Spleen (tissue), 7 donors: ENCODE measurements around the gene DIMT1.

Experiments used
- POLR2A ChIP-seq, 3 donors: fragments of 450-650 bp; IDR thresholded peaks; one replicate each; pipeline ENCODE4 v1.5.1; 2017; ENCODE audit warnings: antibody characterized with exemption in 3 of 3, mild to moderate bottlenecking in 1 of 3
- TF ChIP-seq, protein P1 (sequence below), 11 experiments: fragments of 200-600 bp in 7 of 11; fragments of 450-650 bp in 4 of 11; sonication (generic) in 4 of 11; IDR thresholded peaks in 8 of 11; conservative IDR thresholded peaks in 3 of 11; 1 replicate in 7 of 11; 2 replicates in 4 of 11; pipeline versions ENCODE4 v1.4.0 to v1.8.0; 2016 to 2021; ENCODE audit warnings: antibody characterized with exemption in 11 of 11, inconsistent platforms in 4 of 11, mild to moderate bottlenecking in 1 of 11
- donor health status: DM: no; HTN: no; CAD: no; lungs with moderate emphysema.
- donor health status: DM: no; HTN: no; CAD: no.
- donor health status: DM: no; HTN: no; CAD: no.

DNA sequence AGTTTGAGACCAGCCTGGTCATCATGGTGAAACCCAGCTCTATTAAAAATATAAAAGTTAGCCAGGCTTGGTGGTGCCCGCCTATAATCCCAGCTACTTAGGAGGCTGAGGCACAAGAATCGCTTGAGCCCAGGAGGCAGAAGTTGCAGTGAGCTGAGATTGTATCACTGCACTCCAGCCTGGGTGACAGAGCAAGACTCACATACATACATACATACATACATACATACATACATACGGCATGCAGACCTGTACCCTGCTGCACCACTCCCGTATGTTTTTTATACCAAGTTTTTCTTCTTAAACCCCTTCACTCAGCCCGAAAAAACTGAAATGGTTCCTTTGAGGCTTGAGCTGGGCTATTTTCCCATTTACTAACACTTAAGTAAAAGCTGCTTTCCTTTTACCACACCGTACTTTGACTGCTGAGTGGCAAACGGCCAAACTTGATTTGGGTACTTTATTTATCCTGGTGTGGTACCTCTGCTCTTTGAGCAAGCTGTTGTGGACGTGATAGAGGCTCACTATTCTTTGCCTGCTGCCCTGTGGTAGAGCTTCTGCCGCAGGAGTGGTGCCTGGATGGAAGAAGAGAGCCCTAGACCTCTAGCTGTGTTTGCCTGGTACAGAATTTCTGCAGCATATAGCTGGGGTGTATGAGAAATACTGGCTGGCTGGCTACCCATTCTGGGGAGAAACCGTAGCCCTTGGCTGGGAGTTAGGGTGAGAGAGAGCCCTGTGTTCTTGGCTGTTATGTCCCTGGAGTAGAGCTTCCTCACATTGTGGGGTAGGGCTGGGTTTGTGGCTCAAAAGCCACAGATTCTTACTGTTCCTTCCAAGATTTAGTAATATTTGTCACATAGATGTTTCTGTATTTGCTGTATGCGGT is 28.3 kb upstream of the DIMT1 start:
- TF ChIP-seq, protein P1, sequence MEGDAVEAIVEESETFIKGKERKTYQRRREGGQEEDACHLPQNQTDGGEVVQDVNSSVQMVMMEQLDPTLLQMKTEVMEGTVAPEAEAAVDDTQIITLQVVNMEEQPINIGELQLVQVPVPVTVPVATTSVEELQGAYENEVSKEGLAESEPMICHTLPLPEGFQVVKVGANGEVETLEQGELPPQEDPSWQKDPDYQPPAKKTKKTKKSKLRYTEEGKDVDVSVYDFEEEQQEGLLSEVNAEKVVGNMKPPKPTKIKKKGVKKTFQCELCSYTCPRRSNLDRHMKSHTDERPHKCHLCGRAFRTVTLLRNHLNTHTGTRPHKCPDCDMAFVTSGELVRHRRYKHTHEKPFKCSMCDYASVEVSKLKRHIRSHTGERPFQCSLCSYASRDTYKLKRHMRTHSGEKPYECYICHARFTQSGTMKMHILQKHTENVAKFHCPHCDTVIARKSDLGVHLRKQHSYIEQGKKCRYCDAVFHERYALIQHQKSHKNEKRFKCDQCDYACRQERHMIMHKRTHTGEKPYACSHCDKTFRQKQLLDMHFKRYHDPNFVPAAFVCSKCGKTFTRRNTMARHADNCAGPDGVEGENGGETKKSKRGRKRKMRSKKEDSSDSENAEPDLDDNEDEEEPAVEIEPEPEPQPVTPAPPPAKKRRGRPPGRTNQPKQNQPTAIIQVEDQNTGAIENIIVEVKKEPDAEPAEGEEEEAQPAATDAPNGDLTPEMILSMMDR (IDR thresholded peaks at IDR 0.05 in 8 of 11, conservative IDR thresholded peaks at IDR 0.05 in 3 of 11): no peak
- no peak for TF ChIP-seq POLR2A (IDR thresholded peaks at IDR 0.05)
